Measurements from ENCODE around the gene CYTL1. TPM values are rescaled to one million over a fixed set of nuclear protein-coding genes. Genes with fewer than 3 reads are reported as not detected.
"Not testable (repeated sequence)": the region's sequence is repeated elsewhere in the genome, so short reads cannot be mapped to it uniquely, and the experiment has no call there.

CYTL1 gene
- 0.84 TPM for total RNA-seq

- peaks cover 11% of the 10 kb centered on the region for H3K4me1 ChIP-seq (ENCODE audit: insufficient read depth, low read length)
- no peak within 1 kb of the TSS for H3K4me3 ChIP-seq (ENCODE audit: low read length)
- peaks cover 4% of the 10 kb centered on the region for H3K27me3 ChIP-seq (ENCODE audit: insufficient read depth, low read length)
Measured at GRCh38 chr4:5019274-5019673, at the start of gene CYTL1. Gene CYTL1, minus strand, starts transcription at chr4:5019458. Its CDS starts 13 bp downstream, at chr4:5019445.

GRCh38 chr4:5067908-5068307, 48.6 kb upstream of the CYTL1 start:
- Histone ChIP-seq H3K27me3 (ENCODE audit: insufficient read depth, low read length) (no peaks in the 10 kb centered on the region), H3K4me1 (ENCODE audit: insufficient read depth, low read length) (no peaks in the 10 kb centered on the region), H3K4me3 (ENCODE audit: low read length) (no peak overlapping the region), H3K9me3 (ENCODE audit: low read depth, low read length) (no peaks in the 10 kb centered on the region)

More at GRCh38 chr4:5019274-5019673, at the start of gene CYTL1:
- no peaks in the 10 kb centered on the region for H3K9me3 ChIP-seq (ENCODE audit: low read depth, low read length)

DNA sequence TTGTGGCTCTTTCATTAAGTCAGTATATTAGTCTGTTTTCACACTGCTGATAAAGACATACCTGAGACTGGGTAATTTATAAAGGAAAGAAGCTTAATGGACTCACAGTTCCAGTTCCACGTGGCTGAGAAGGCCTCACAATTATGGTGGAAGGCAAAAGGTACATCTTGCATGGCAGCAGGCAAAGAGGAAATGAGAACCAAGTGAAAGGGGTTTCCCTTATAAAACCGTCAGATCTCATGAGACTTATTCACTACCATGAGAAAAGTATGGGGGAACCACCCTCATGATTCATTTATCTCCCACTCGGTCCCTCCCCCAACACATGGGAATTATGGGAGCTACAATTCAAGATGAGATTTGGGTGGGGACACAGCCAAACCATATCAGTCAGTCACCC, 47.7 kb upstream of the CYTL1 start:
- H3K9me3 ChIP-seq (ENCODE audit: low read depth, low read length); H3K27me3 ChIP-seq (ENCODE audit: insufficient read depth, low read length); H3K4me3 ChIP-seq (ENCODE audit: low read length); H3K4me1 ChIP-seq (ENCODE audit: insufficient read depth, low read length): not testable (repeated sequence)

DNA sequence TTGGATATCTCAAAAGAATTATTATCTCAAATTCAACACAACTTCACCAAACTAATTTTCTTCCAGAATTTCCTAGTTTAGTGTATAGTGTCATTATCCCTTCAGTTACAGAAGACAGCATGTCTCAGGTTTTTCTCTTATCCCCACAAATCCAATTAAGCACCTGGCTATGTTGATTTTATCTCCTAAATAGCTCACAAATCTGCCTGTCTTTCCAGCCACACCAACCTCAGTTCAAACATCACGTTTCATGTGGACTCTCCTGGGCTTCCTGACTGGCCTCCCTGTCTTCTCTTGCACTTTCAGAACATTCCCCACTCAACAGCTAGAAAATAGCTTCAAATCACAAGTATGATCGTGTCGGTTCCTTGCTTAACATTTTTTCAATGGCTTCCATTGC, 46.8 kb upstream of the CYTL1 start:
- no peaks in the 10 kb centered on the region for H3K4me1 ChIP-seq (ENCODE audit: insufficient read depth, low read length)
- no peaks in the 10 kb centered on the region for H3K9me3 ChIP-seq (ENCODE audit: low read depth, low read length)
- H3K27me3 ChIP-seq (ENCODE audit: insufficient read depth, low read length) = no peaks in the 10 kb centered on the region
- no peak overlapping the region for H3K4me3 ChIP-seq (ENCODE audit: low read length)

GRCh38 chr4:5055411-5055810, 36.2 kb upstream of the CYTL1 start:
- H3K9me3 ChIP-seq (ENCODE audit: low read depth, low read length) = no peaks in the 10 kb centered on the region
- peaks cover 14% of the 10 kb centered on the region for H3K27me3 ChIP-seq (ENCODE audit: insufficient read depth, low read length)
- H3K4me1 ChIP-seq (ENCODE audit: insufficient read depth, low read length) = peaks cover 17% of the 10 kb centered on the region
- no peak overlapping the region for H3K4me3 ChIP-seq (ENCODE audit: low read length)

GRCh38 chr4:5054532-5054931, 35.3 kb upstream of the CYTL1 start:
- no peak overlapping the region for H3K4me3 ChIP-seq (ENCODE audit: low read length)
- H3K4me1 ChIP-seq (ENCODE audit: insufficient read depth, low read length) = peaks cover 21% of the 10 kb centered on the region
- H3K9me3 ChIP-seq (ENCODE audit: low read depth, low read length) = no peaks in the 10 kb centered on the region
- peaks cover 14% of the 10 kb centered on the region for H3K27me3 ChIP-seq (ENCODE audit: insufficient read depth, low read length)

GRCh38 chr4:5052726-5053425, 33.6 kb upstream of the CYTL1 start:
- H3K4me3 ChIP-seq (ENCODE audit: low read length) = no peak overlapping the region
- peaks cover 21% of the 10 kb centered on the region for H3K4me1 ChIP-seq (ENCODE audit: insufficient read depth, low read length)
- no peaks in the 10 kb centered on the region for H3K9me3 ChIP-seq (ENCODE audit: low read depth, low read length)
- H3K27me3 ChIP-seq (ENCODE audit: insufficient read depth, low read length) = peaks cover 14% of the 10 kb centered on the region

GRCh38 chr4:5052204-5052702, 33.0 kb upstream of the CYTL1 start:
- Histone ChIP-seq H3K4me3 (ENCODE audit: low read length) (no peak overlapping the region), H3K27me3 (ENCODE audit: insufficient read depth, low read length) (peaks cover 14% of the 10 kb centered on the region), H3K9me3 (ENCODE audit: low read depth, low read length) (no peaks in the 10 kb centered on the region), H3K4me1 (ENCODE audit: insufficient read depth, low read length) (peaks cover 21% of the 10 kb centered on the region)

- Histone ChIP-seq H3K4me1 (ENCODE audit: insufficient read depth, low read length) (peaks cover 21% of the 10 kb centered on the region), H3K27me3 (ENCODE audit: insufficient read depth, low read length) (peaks cover 14% of the 10 kb centered on the region), H3K4me3 (ENCODE audit: low read length) (peak within 1 kb of the TSS; percentile 38), H3K9me3 (ENCODE audit: low read depth, low read length) (no peaks in the 10 kb centered on the region)
Measured at GRCh38 chr4:5051278-5052203, 32.3 kb upstream of the CYTL1 start, which contains the start of gene STK32B. Gene STK32B, plus strand, starts transcription at chr4:5051480.

DNA sequence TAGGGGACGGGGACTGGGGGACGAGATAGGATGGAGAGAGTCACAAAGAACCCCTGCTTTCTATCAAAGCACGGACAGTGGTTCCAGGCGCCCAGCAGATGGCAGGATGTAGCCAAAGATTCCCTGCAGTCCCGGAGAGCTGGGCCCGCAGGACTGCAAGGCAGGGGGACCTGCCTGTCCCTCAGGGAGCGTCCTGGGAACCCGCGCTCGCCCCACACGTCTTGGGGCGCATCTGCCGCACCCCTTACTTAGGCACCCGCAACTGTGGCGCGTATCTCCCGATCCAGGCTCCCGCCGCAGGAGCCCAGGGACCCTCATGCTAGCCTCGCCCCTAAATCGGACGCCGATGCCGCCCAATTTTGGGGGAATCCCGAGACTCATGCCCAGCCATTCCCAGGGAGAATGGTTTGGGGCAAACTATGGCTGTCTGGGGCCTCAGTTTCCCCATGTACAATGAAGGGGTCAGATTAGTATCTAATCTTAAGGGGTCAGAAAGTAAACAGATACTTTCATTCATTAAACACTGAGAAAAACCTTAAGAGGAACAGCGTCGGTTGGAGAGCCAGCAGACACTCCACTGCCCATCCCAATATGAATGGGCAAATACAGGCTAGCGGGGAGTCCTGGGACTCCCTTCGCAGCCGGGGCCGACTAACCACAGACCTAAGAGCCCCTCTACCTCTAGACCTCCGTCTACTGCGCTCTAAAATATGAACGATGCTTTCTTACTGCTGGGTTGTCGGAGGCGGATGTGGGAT, 31.4 kb upstream of the CYTL1 start:
- Histone ChIP-seq H3K9me3 (ENCODE audit: low read depth, low read length) (no peaks in the 10 kb centered on the region), H3K27me3 (ENCODE audit: insufficient read depth, low read length) (peaks cover 14% of the 10 kb centered on the region), H3K4me1 (ENCODE audit: insufficient read depth, low read length) (peaks cover 27% of the 10 kb centered on the region), H3K4me3 (ENCODE audit: low read length) (peak overlapping the region; percentile 38)

DNA sequence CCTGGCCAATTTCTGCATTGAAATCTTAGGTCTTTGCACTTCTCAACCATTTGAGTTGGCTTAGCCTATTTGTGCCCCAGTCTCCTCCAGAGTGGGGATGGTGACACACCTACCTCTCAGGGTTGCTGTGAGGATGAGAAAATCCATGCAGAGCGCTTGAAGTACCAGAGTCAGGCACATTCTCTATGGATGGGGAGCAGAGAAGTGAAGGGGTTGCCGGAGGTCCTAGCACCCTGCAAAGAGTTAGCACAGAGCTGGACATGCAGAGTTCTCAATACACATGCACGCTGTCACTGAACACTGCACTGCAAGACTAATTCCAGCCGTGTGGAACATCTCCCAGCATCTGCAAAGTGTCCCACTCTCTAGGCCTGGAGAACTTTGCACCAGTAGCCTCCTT, 29.5 kb upstream of the CYTL1 start:
- no peaks in the 10 kb centered on the region for H3K9me3 ChIP-seq (ENCODE audit: low read depth, low read length)
- H3K4me3 ChIP-seq (ENCODE audit: low read length) = no peak overlapping the region
- peaks cover 14% of the 10 kb centered on the region for H3K27me3 ChIP-seq (ENCODE audit: insufficient read depth, low read length)
- peaks cover 46% of the 10 kb centered on the region for H3K4me1 ChIP-seq (ENCODE audit: insufficient read depth, low read length)

- Histone ChIP-seq H3K4me1 (ENCODE audit: insufficient read depth, low read length) (peaks cover 47% of the 10 kb centered on the region), H3K9me3 (ENCODE audit: low read depth, low read length) (no peaks in the 10 kb centered on the region), H3K4me3 (ENCODE audit: low read length) (no peak overlapping the region), H3K27me3 (ENCODE audit: insufficient read depth, low read length) (no peaks in the 10 kb centered on the region)
Measured at GRCh38 chr4:5045097-5045496, 25.8 kb upstream of the CYTL1 start.

- H3K9me3 ChIP-seq (ENCODE audit: low read depth, low read length) = no peaks in the 10 kb centered on the region
- no peaks in the 10 kb centered on the region for H3K27me3 ChIP-seq (ENCODE audit: insufficient read depth, low read length)
- H3K4me1 ChIP-seq (ENCODE audit: insufficient read depth, low read length) = peaks cover 46% of the 10 kb centered on the region
- H3K4me3 ChIP-seq (ENCODE audit: low read length) = no peak overlapping the region
Measured at GRCh38 chr4:5044341-5044740, 25.1 kb upstream of the CYTL1 start.

DNA sequence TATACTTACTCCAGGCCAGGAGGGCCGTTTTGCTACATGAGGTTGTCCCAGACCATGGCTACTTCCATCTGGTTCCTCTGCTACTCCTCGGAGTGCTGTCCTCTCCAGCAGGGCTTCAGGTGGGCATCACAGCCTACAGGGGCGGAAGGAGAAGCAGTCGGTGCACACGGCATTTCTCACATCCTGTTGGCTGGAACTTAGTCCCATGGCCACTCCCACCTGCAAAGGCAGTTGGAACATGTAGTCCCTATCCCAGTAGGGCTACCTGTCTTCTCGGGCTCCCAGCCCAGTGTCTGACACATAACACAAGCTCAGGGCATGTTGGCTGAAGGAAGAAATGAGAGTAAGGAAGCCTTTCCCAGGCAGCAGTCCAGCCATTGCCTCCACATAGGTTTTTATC, 24.3 kb upstream of the CYTL1 start:
- Histone ChIP-seq H3K4me3 (ENCODE audit: low read length) (no peak overlapping the region), H3K27me3 (ENCODE audit: insufficient read depth, low read length) (no peaks in the 10 kb centered on the region), H3K4me1 (ENCODE audit: insufficient read depth, low read length) (peaks cover 54% of the 10 kb centered on the region), H3K9me3 (ENCODE audit: low read depth, low read length) (no peaks in the 10 kb centered on the region)

DNA sequence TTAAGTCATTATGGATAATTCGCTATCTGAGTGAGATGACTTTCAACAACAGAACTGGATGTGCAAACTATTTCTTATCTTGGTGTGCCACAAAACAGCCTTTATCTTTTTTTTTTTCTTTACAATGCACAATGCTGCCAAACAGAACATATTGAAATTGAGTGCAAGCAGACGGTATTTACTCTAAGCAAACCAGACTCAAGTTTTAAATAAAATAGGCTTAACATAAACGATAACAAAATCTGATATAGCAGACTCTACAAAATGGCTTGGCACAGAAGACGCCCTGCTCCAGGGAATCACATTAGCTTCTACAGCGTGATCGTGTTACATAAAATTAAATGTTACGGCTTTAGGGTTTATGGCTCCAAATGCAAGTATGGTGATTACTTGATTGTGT, 22.4 kb upstream of the CYTL1 start:
- no peaks in the 10 kb centered on the region for H3K27me3 ChIP-seq (ENCODE audit: insufficient read depth, low read length)

More for the DNA sequence above, 22.4 kb upstream of the CYTL1 start:
- no peaks in the 10 kb centered on the region for H3K9me3 ChIP-seq (ENCODE audit: low read depth, low read length)
- H3K4me1 ChIP-seq (ENCODE audit: insufficient read depth, low read length) = peaks cover 73% of the 10 kb centered on the region
- no peak overlapping the region for H3K4me3 ChIP-seq (ENCODE audit: low read length)

Data from mononuclear cell (primary cell).